Measurements from ENCODE around the gene UBE2E3.

Gene UBE2E3

DNA sequence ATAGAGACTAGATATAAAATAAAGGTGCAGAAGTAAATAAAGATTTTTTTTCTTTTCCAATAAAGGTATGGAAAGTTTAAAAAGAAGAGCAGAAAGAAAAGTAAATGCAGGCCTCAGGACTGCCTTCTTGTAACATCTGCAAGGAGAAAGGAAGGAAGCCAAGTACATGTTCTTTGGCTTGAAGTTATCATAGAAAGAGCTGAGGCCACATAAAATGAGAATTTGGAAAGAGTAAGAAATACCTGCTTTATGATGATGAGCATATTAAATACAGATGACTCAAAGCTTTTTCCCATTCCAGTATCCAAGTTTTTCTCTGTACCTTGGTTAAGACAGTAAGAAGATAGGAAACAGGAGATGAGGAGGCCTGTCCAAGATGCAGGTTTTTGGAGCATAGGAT is 25.3 kb upstream of the UBE2E3 start:
- no peak overlapping the region for H3K4me3 ChIP-seq (ENCODE audit: low read depth, low read length)
- TF ChIP-seq CTCF (IDR thresholded peaks at IDR 0.05; ENCODE audit: low read depth, low read length), result no peak
- in situ Hi-C loops (cut with HindIII; ENCODE audit: low sequenced_read_pairs), result no loop called here
- no peak for DNase-seq (ENCODE audit: low read depth, low spot score)

- in situ Hi-C loops (cut with HindIII; ENCODE audit: low sequenced_read_pairs), result no loop called here
- no peak for TF ChIP-seq CTCF (IDR thresholded peaks at IDR 0.05; ENCODE audit: low read depth, low read length)
- no peak for DNase-seq (ENCODE audit: low read depth, low spot score)
- H3K4me3 ChIP-seq (ENCODE audit: low read depth, low read length), result no peak overlapping the region
These were observed 20.6 kb upstream of the UBE2E3 start for GRCh38 chr2:180959787-180960186.

GRCh38 chr2:180960982-180961381 is 19.4 kb upstream of the UBE2E3 start:
- no peak for TF ChIP-seq CTCF (IDR thresholded peaks at IDR 0.05; ENCODE audit: low read depth, low read length)
- no peak for DNase-seq (ENCODE audit: low read depth, low spot score)
- H3K4me3 ChIP-seq (ENCODE audit: low read depth, low read length), result no peak overlapping the region
- in situ Hi-C loops (cut with HindIII; ENCODE audit: low sequenced_read_pairs), result no loop called here

- in situ Hi-C loops (cut with HindIII; ENCODE audit: low sequenced_read_pairs), result no loop called here
- DNase-seq (ENCODE audit: low read depth, low spot score), result no peak
- H3K4me3 ChIP-seq (ENCODE audit: low read depth, low read length), result no peak overlapping the region
- TF ChIP-seq CTCF (IDR thresholded peaks at IDR 0.05; ENCODE audit: low read depth, low read length), result no peak
These were observed 17.6 kb upstream of the UBE2E3 start for GRCh38 chr2:180962727-180963314.

DNA sequence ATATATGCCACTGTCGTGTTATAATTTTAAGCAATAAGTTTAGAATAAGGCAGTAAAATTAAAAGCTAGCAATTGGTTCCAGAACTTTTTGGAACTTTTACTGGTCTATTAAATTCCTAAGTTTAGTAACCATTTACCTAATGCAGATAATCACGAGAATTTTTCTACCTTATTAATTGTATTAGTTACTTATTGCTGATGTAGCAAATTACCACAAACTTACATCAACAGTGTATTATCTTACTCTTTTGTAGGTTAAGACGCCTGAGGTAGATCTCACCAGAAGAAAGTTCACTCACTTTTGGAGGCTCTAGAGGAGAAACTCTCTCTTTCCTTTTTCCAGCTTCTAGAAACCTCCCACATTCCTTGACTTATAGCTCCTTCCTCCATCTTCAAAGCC is 14.0 kb upstream of the UBE2E3 start:
- no peak for TF ChIP-seq CTCF (IDR thresholded peaks at IDR 0.05; ENCODE audit: low read depth, low read length)
- no peak overlapping the region for H3K4me3 ChIP-seq (ENCODE audit: low read depth, low read length)
- no peak for DNase-seq (ENCODE audit: low read depth, low spot score)
- in situ Hi-C loops (cut with HindIII; ENCODE audit: low sequenced_read_pairs), result no loop called here

GRCh38 chr2:180969124-180969523 is 11.3 kb upstream of the UBE2E3 start:
- in situ Hi-C loops (cut with HindIII; ENCODE audit: low sequenced_read_pairs), result no loop called here
- no peak overlapping the region for H3K4me3 ChIP-seq (ENCODE audit: low read depth, low read length)
- DNase-seq (ENCODE audit: low read depth, low spot score), result no peak
- TF ChIP-seq CTCF (IDR thresholded peaks at IDR 0.05; ENCODE audit: low read depth, low read length), result no peak

- TF ChIP-seq CTCF (IDR thresholded peaks at IDR 0.05; ENCODE audit: low read depth, low read length), result no peak
- H3K4me3 ChIP-seq (ENCODE audit: low read depth, low read length), result no peak overlapping the region
- no peak for DNase-seq (ENCODE audit: low read depth, low spot score)
- in situ Hi-C loops (cut with HindIII; ENCODE audit: low sequenced_read_pairs), result no loop called here
These were observed 10.4 kb upstream of the UBE2E3 start for GRCh38 chr2:180970016-180970415.

Data from astrocyte of the spinal cord (primary cell).